Measurements from ENCODE around the gene GTSF1L. TPM values are rescaled to one million over a fixed set of nuclear protein-coding genes. Genes with fewer than 3 reads are reported as not detected.

The GTSF1L gene
- total RNA-seq, 1 experiment from 2014 or later = not detected

GRCh38 chr20:43731927-43732326 lies 5.1 kb upstream of the GTSF1L start:
- Histone ChIP-seq H3K14ac (ENCODE audit: insufficient read depth, low read length) (no peak overlapping the region), H3K27ac (ENCODE audit: insufficient read length, low read depth, low read length) (no peak overlapping the region), H3K27me3 (ENCODE audit: insufficient read depth, low read length) (no peaks in the 10 kb centered on the region), H2BK12ac (ENCODE audit: insufficient read length, low read depth, low read length) (no peak overlapping the region), H2BK15ac (ENCODE audit: low read depth, low read length) (no peak overlapping the region), H3K9ac (ENCODE audit: extremely low read depth, insufficient read length, low read length) (no peak overlapping the region), H4K5ac (ENCODE audit: insufficient read length, low read depth, low read length) (no peak overlapping the region), H4K91ac (ENCODE audit: insufficient read length, low read depth, low read length) (no peak overlapping the region), H2AFZ (ENCODE audit: low read length) (no peak overlapping the region), H3K56ac (ENCODE audit: insufficient read length, low read depth, low read length) (no peak overlapping the region), H2BK20ac (ENCODE audit: low read depth, low read length, poor library complexity, severe bottlenecking) (no peak overlapping the region), H4K20me1 (ENCODE audit: control insufficient read depth, insufficient read depth, insufficient read length) (no peaks in the 10 kb centered on the region), H2BK5ac (ENCODE audit: insufficient read length, low read length) (no peak overlapping the region), H3T11ph (ENCODE audit: low read length) (no peak overlapping the region), H3K23me2 (ENCODE audit: insufficient read length, low read depth, low read length, poor library complexity, severe bottlenecking) (no peaks in the 10 kb centered on the region), H3K79me2 (ENCODE audit: insufficient read depth, low read length) (no peaks in the 10 kb centered on the region), H4K8ac (replicated peaks; ENCODE audit: insufficient read length, low read depth, low read length) (no peak overlapping the region), H3K79me1 (ENCODE audit: insufficient read depth, low read depth, low read length, poor library complexity, severe bottlenecking) (no peaks in the 10 kb centered on the region), H2AK5ac (ENCODE audit: insufficient read length, low read length) (no peak overlapping the region), H3K4ac (ENCODE audit: low read depth, low read length) (no peak overlapping the region), H2BK120ac (ENCODE audit: low read depth, low read length, poor library complexity, severe bottlenecking) (no peak overlapping the region), H3K4me2 (ENCODE audit: insufficient read depth, insufficient read length, low read length) (no peak overlapping the region), H3K9me3 (ENCODE audit: control insufficient read depth, low read depth, low read length) (no peaks in the 10 kb centered on the region), H3K23ac (ENCODE audit: insufficient read length, low read depth, low read length) (no peak overlapping the region), H3K18ac (ENCODE audit: insufficient read length, low read depth, low read length) (no peak overlapping the region), H3K4me1 (ENCODE audit: insufficient read depth, low read length) (no peaks in the 10 kb centered on the region; the same call in 1 of the 2 replicates)
- Mint-ChIP-seq H3K9me3 (no peaks in the 10 kb centered on the region), H3K4me1 (peaks cover 11 to 14% of the 10 kb centered on the region in 2 experiments), H3K36me3 (ENCODE audit: insufficient read depth in 1 of 3, low read depth in 3 of 3) (no peaks in the 10 kb centered on the region), H3K27ac (no peak overlapping the region), H3K27me3 (ENCODE audit: low read depth) (peaks cover 2% of the 10 kb centered on the region), H3K4me3 (no peak overlapping the region)
- WGBS (ENCODE audit: extremely low coverage, insufficient read length, low lambda C conversion rate) = no CpG with 5 or more reads among the region's 5 CpGs
- TF ChIP-seq CTCF (conservative IDR thresholded peaks at IDR 0.05) = no peak
- DNase-seq = no peak
